OCI-LY1 (cell line): Measurements from ENCODE around the gene ACTRT2.

Experiments used
- H2AFZ ChIP-seq: fragments of 200-600 bp; sonication (generic), shearing (Covaris generic); 2 replicates; pipeline ENCODE4 v1.6.0; 2014; ENCODE audit warnings: antibody characterized with exemption, mild to moderate bottlenecking, low read length
- H3F3A ChIP-seq: fragments of 200-600 bp; sonication (generic), shearing (Covaris generic); 2 replicates; pipeline ENCODE4 v1.6.0; 2014; ENCODE audit warnings: mild to moderate bottlenecking, antibody characterized with exemption, low read length, moderate library complexity; ENCODE audit not compliant: insufficient read depth
- H3K27ac ChIP-seq: fragments of 200-600 bp; sonication (generic); 2 replicates; pipeline ENCODE4 v1.5.1; 2014; ENCODE audit warnings: low read length, mixed run types, mild to moderate bottlenecking, low read depth; ENCODE audit not compliant: poor library complexity, severe bottlenecking
- H3K27me3 ChIP-seq: fragments of 200-600 bp; sonication (generic); 2 replicates; pipeline ENCODE4 v1.6.0; 2014; ENCODE audit warnings: antibody characterized with exemption, mild to moderate bottlenecking, low read length, moderate library complexity; ENCODE audit not compliant: insufficient read depth
- H3K36me3 ChIP-seq: fragments of 200-600 bp; sonication (generic); 2 replicates; pipeline ENCODE4 v1.6.1; 2014; ENCODE audit warnings: mild to moderate bottlenecking, antibody characterized with exemption, low read length, moderate library complexity, mixed read lengths; ENCODE audit not compliant: insufficient read depth
- H3K4me1 ChIP-seq: fragments of 200-600 bp; sonication (generic); 2 replicates; pipeline ENCODE4 v1.5.1; 2014; ENCODE audit warnings: mild to moderate bottlenecking, low read length, moderate library complexity; ENCODE audit not compliant: insufficient read depth, severe bottlenecking
- H3K4me2 ChIP-seq: fragments of 200-600 bp; sonication (generic), shearing (Covaris generic); 2 replicates; pipeline ENCODE4 v1.6.1; 2014; ENCODE audit warnings: low read length
- H3K4me3 ChIP-seq: fragments of 200-600 bp; sonication (generic); 2 replicates; pipeline ENCODE4 v1.5.1; 2014; ENCODE audit warnings: low read length, low read depth, mild to moderate bottlenecking, mixed read lengths; ENCODE audit not compliant: poor library complexity, severe bottlenecking
- H3K79me2 ChIP-seq: fragments of 200-600 bp; shearing (Covaris generic); 2 replicates; pipeline ENCODE4 v1.6.1; 2016; ENCODE audit warnings: mixed run types, low read length, mixed read lengths; ENCODE audit not compliant: insufficient read depth
- H3K9ac ChIP-seq: fragments of 200-600 bp; sonication (generic), shearing (Covaris generic); 2 replicates; pipeline ENCODE4 v1.6.1; 2014; ENCODE audit warnings: mild to moderate bottlenecking, low read length, mixed read lengths
- H3K9me2 ChIP-seq: fragments of 200-600 bp; sonication (generic), shearing (Covaris generic); 2 replicates; pipeline ENCODE4 v1.6.1; 2014; ENCODE audit warnings: low read depth, mild to moderate bottlenecking, low read length, mixed read lengths
- H3K9me3 ChIP-seq: fragments of 200-600 bp; shearing (Covaris generic); 2 replicates; pipeline ENCODE4 v1.6.1; 2014; ENCODE audit warnings: low read length, mixed read lengths
- H4K20me1 ChIP-seq: fragments of 200-600 bp; sonication (generic), shearing (Covaris generic); 2 replicates; pipeline ENCODE4 v1.6.0; 2016; ENCODE audit warnings: mild to moderate bottlenecking, low read length; ENCODE audit not compliant: insufficient read depth
- CTCF ChIP-seq: fragments of 200-600 bp; sonication (generic), shearing (Covaris generic); IDR thresholded peaks from 2 replicates; pipeline ENCODE4 v1.5.1; 2017; ENCODE audit warnings: mild to moderate bottlenecking, antibody characterized with exemption, low read length, moderate library complexity, mixed read lengths
- EZH2 ChIP-seq: fragments of 200-600 bp; sonication (generic), shearing (Covaris generic); IDR thresholded peaks from 2 replicates; pipeline ENCODE4 v1.8.0; 2017; ENCODE audit warnings: borderline replicate concordance, mixed run types, mild to moderate bottlenecking, antibody characterized with exemption, low read length, moderate library complexity, mixed read lengths

ACTRT2 gene

GRCh38 chr1:2980849-2981248 lies 40.4 kb upstream of the ACTRT2 start:
- TF ChIP-seq CTCF (no peak), EZH2 (no peak)
- H3K9me2 ChIP-seq: no peaks in the 10 kb centered on the region
- no peak overlapping the region for H3K27ac ChIP-seq
- no peaks in the 10 kb centered on the region for H4K20me1 ChIP-seq
- no peaks in the 10 kb centered on the region for H3K9me3 ChIP-seq
- no peaks in the 10 kb centered on the region for H3K36me3 ChIP-seq
- no peak overlapping the region for H3K4me3 ChIP-seq
- no peaks in the 10 kb centered on the region for H3K27me3 ChIP-seq
- no peak overlapping the region for H3K4me2 ChIP-seq
- no peak overlapping the region for H3K9ac ChIP-seq
- no peaks in the 10 kb centered on the region for H3K4me1 ChIP-seq
- no peak overlapping the region for H2AFZ ChIP-seq
- no peaks in the 10 kb centered on the region for H3F3A ChIP-seq
- H3K79me2 ChIP-seq: no peaks in the 10 kb centered on the region

- TF ChIP-seq CTCF (no peak), EZH2 (no peak)
- no peak overlapping the region for H3K4me2 ChIP-seq
- H4K20me1 ChIP-seq: no peaks in the 10 kb centered on the region
- H3K4me1 ChIP-seq: no peaks in the 10 kb centered on the region
- H3K79me2 ChIP-seq: no peaks in the 10 kb centered on the region
- no peaks in the 10 kb centered on the region for H3K9me3 ChIP-seq
- no peaks in the 10 kb centered on the region for H3F3A ChIP-seq
- no peaks in the 10 kb centered on the region for H3K27me3 ChIP-seq
- no peaks in the 10 kb centered on the region for H3K36me3 ChIP-seq
- no peak overlapping the region for H2AFZ ChIP-seq
- H3K27ac ChIP-seq: no peak overlapping the region
- no peak overlapping the region for H3K4me3 ChIP-seq
- no peaks in the 10 kb centered on the region for H3K9me2 ChIP-seq
- no peak overlapping the region for H3K9ac ChIP-seq
Observed at GRCh38 chr1:2981388-2981787, 39.9 kb upstream of the ACTRT2 start.

- Histone ChIP-seq H3K4me2 (no peak overlapping the region), H3F3A (no peaks in the 10 kb centered on the region), H4K20me1 (no peaks in the 10 kb centered on the region), H2AFZ (no peak overlapping the region), H3K36me3 (no peaks in the 10 kb centered on the region), H3K27me3 (no peaks in the 10 kb centered on the region), H3K9me2 (no peaks in the 10 kb centered on the region), H3K4me1 (no peaks in the 10 kb centered on the region), H3K27ac (no peak overlapping the region), H3K79me2 (no peaks in the 10 kb centered on the region), H3K4me3 (no peak overlapping the region), H3K9me3 (no peaks in the 10 kb centered on the region), H3K9ac (no peak overlapping the region)
- no peak for TF ChIP-seq EZH2
- no peak for TF ChIP-seq CTCF
Observed at GRCh38 chr1:2981981-2982614, 39.2 kb upstream of the ACTRT2 start.
